NCI-H2081 (cell line): Measurements from ENCODE around the gene PACSIN2.
"Not testable (repeated sequence)": the region's sequence is repeated elsewhere in the genome, so short reads cannot be mapped to it uniquely, and the experiment has no call there.

ENCODE experiments used
- DNase-seq, 2 experiments: peaks; one replicate each; lab custom pipeline; 2025; lab: John Stamatoyannopoulos, UW

PACSIN2 gene

DNA sequence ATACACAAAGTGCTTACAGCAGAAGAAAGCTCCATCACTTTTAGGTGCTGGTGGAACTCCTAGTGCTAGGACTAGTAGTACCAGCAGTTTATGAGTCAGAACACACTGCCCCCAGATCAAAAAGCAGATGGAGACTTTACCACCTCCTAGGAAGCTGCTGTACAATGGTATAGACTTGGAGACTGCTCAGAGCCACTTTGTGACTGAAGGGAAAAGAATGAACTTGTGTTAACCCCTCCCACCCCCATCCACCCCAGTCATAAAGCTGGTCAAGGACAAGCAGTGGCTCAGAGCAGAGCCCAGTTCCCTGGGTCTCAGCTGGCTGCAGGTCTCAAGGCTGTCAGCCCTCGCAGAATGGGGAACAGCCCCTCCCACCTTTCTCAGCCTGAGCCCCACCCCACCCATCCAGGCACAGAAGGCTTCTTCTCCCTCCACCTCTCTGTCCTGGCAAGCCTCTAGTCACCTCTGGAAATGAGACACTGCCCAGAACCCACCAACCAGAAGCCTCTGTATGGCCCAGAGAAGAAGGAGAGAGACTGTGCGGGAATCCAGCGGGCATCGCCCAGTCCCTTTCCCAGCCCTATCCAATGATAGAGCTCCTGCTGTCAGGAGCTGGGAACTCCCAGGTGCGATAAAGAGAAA, 23.8 kb downstream of the PACSIN2 start:
- no peak for DNase-seq

GRCh38 chr22:42990131-42990838, 24.7 kb downstream of the PACSIN2 start:
- no peak for DNase-seq

GRCh38 chr22:42986115-42986514, 28.8 kb downstream of the PACSIN2 start:
- no peak for DNase-seq

GRCh38 chr22:42985531-42985905, 29.4 kb downstream of the PACSIN2 start:
- DNase-seq, result no peak

DNA sequence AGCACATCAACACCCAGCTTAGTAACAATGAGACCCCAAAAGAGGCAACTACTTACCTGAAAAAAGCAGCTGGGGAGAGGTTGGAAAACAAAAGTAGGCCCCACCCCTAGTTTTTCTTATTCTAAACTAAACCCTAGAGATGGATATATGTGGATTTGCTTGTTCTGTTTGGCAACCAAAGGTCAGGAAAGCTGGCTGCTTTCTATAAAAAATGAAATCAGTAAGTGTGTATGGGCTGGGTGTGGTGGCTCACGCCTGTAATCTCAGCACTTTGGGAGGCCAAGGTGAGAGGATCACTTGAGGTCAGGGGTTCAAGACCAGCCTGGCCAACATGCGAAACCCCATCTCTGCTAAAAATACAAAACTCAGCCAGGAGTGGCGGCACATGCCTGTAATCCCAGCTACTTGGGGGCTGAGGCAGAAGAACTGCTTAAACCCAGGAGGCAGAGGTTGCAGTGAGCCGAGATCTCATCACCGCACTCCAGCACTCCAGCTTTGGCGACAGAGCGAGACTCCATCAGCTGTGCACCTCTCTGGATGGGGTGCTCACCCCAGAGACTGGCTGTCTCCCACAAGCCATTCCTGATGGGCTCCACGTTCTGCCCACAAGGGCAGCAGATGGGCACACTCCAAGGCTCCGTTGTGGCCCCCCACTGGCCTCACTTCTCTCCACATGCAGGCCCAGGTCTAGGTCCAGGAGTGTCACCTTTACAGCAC, 30.0 kb downstream of the PACSIN2 start:
- DNase-seq, result no peak

DNA sequence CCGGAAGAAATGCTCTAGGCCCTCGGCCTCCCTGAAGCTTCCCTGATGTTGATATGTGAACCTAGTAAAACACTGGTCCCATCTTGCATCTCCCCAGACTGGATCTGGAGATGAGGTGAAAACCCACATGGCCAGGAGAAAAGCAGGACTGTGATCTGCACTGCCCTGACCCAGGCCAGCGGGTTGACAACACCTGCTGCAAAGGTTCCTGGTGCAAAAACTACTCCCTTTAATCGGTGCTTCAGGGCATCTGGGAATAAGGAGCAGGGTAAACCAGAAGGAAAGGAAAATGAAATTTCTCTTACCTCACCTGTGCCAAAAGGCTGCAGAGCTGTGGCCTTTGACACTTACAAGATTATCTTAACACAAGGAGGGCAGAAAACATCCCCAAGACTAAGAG, 30.6 kb downstream of the PACSIN2 start:
- DNase-seq, result no peak

GRCh38 chr22:42983470-42983869, 31.5 kb downstream of the PACSIN2 start:
- DNase-seq, result no peak

DNA sequence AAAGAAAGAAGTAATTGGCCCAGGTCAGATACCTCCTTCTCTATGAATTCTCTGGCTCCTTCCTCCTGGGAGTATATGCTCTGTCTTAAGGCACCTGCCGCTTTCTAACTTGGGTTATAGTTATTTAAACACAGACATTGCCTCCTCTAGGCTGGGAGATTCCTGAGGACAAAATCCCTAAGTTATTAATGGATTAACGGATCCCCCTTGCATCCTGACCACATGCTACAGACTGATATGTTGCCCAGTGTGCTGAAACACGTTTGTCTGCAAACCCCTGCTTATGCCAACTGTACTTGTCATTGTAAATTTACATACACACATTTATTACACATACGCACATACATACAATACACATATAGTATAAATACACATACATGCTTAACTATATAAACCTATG, 35.3 kb downstream of the PACSIN2 start:
- DNase-seq, result no peak

GRCh38 chr22:42978453-42979103, 36.4 kb downstream of the PACSIN2 start:
- DNase-seq, result no peak

DNA sequence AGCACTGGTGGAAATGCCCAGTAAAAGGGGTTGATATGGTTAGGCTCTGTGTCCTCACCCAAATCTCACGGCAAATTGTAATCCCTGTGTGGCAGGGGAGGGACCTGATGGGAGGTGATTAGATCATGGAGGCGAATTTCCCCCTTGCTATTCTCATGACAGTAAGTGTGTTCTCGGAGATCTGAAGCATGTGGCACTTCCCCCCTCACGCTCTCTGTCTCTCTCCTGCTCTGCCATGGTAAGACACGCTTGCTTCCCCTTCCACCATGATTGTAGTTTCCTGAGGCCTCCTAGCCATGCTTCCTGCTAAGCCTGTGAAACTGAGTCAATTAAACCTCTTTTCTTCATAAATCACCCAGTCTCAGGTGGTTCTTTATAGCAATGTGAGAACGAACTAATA, 37.4 kb downstream of the PACSIN2 start:
- DNase-seq, result no peak

DNA sequence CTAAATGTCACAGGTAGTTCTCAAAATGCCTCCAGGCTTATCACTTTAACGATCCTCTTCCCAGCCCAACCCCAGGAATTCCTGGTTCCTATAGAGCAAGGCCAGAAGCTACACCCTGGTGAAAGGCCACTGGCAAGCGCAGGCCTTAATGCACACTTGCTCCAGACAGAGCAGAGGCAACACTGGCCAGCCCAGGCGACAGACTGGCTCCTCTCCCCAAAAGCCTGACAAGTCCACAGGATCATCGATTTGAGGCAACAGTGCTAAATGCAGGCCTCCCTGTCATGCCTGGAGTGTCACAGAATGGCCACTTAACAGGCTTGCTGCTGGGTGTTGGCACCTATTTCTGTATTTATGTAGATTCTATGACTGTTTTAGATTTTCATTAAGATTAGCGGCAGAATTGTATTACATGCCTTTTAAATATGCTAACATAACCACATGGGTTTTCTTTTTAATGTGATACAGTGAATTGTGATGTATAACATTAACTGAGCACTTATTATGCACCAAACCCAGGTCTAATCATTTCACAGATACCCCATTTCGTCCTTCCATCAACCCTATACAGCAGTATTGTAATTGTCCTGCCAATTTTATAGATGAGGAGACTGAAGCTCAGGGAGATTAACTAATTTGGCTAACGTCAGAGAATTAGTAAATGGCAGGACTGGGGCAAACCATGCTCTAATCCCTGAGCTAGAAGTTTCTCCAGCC, 38.6 kb downstream of the PACSIN2 start:
- no peak for DNase-seq

- DNase-seq, result peak in 1 of 2 experiments; percentile 34
Observed at GRCh38 chr22:42974223-42974622, 40.7 kb downstream of the PACSIN2 start.

DNA sequence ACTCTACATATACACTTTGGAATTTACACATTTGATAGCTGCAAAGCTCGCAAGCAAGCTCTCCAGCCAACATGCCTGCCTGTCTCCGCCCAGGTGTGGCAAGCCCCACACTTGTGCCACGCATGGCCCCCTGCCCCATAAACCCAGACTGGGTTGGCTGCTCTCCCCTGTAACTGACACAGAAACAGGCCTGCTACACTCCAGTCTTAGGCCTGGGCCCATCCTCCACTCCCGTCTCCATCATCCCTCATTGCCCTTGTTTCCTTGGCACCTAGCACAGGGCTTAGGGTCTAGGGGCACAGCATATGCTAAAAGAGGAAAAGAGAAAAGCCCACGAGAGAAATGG, 41.4 kb downstream of the PACSIN2 start:
- no peak for DNase-seq

DNA sequence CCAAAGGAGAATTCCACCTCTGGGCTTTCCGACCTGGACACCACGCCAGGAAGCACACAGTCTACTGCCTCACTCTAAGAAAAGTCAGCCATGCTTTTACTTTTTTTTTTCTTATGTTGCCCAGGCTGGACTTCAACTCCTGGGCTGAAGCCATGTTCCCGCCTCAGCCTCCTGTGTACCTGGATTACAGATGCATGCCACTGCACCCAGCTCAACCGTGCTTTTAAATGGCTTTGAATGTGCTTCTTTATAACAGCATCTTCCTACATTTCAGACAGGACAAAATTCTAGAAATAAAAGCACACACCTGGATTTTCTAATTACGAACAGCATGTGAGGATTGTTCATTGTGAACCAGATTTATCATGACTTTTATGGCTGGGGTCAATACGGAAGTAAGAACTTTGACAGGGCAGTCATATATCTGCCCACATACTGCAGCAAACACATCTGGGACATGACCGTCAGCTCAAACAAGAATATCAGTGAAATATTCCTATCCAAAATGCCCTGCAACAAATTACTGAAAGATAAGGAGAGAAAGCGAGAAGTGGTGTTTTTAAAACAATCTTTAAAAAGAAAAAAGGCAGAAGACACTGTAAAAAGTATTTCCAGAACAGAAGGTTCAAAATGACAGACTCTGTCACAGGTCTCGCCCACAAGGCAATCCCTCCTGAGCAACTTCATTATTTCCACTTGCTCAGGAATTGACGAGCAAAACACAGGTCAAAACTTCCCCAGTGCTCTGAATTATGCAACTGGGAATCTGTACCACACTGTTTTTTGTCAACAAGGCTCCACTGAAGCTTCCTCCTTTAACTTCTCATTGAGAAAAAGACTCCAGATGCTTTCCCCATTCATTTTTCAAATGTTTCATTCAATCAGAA, 42.1 kb downstream of the PACSIN2 start:
- DNase-seq, result no peak

DNA sequence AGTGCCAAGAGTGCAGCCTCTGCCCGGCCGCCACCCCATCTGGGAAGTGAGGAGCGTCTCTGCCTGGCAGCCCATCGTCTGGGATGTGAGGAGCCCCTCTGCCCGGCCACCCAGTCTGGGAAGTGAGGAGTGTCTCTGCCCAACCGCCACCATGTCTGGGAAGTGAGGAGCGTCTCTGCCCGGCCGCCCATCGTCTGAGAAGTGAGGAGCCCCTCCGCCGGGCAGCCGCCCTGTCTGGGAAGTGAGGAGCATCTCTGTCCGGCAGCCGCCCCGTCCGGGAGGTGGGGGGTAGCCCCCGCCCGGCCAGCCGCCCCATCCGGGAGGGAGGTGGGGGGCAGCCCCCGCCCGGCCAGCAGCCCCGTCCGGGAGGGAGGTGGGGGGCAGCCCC, 43.5 kb downstream of the PACSIN2 start:
- DNase-seq, result not testable (repeated sequence)

DNA sequence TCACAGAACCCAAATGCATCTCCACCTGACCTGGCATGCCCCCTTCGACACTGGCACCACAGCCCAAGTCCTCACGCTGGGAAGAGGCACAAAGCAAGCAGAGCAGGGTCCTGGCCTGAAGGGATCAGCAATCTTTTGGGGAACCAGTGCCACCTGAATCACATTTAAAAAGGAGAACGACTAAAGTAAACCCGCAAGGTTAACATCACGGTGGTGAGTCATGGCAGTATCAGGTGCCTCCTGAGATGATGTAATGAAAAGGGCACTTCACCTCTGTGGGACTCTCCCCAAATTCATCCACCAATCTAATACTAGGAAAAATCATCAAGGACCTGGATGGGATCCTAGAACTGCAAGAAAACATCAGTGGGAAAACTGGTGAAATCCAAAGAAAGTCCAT, 44.9 kb downstream of the PACSIN2 start:
- DNase-seq, result no peak

DNA sequence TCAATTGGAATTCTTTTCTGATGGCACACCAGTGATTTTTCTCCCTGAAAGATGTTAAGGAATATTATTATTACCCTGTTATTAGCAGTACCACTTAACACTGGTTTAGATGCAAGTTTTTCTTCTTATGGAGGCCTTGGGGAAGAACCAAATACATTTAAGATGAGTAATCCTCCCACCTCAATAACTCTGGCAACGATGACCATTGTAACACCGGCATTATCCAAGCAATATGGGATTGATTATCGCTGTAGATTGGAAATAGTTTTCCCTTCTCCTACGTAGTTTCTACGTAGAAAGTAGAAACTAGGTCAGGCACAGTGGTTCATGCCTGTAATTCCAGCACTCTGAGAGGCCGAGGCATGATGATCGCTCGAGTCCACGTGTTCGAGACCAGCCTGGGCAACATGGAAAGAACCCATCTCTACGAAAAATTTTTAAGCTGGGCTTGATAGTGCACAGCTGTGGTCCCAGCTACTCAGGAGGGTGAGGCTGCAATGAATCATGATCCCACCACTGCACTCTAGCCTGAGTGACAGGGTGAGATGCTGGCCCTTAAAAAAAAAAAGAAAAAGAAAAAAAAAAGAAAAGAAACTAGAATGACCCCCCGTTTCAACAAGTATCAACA, 45.5 kb downstream of the PACSIN2 start:
- DNase-seq, result no peak

DNA sequence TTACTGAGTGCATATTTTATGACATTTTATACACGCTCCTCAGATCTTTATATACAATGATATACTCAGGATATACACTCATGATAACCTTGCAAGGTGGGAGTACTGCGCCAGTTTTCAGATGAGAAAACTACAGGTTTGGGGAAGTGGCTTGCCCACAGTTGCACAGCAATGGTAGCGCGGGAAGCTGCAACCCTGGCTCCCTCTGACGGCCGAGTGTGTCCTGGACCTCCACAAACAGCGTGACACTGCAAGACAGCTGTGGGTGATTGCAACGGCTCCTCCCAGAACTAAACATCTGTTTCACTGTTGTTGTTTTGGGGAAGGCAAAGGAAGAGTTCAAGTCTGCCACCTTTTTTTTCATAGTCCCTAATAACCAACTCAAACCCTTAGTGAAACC, 47.0 kb downstream of the PACSIN2 start:
- DNase-seq, result no peak

DNA sequence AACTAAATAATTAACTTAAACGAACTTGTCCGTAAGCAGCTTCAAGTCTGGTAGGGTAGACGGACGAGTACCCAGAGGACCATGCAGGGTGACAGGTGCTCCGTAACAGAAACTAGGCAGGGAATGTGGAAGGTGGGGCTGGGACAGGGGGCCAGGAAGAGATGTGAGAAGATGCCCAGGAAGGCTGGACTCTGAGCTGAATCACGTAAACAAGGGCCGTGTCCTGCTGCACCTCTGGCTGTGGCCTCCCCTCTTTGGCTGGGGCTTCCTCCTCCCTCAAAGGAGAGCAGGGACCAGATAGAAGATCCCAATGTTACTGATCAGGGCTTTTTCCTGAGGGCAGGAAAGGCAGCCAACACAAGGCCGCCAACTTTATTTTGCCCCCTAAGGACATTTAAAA, 47.9 kb downstream of the PACSIN2 start:
- no peak for DNase-seq

DNA sequence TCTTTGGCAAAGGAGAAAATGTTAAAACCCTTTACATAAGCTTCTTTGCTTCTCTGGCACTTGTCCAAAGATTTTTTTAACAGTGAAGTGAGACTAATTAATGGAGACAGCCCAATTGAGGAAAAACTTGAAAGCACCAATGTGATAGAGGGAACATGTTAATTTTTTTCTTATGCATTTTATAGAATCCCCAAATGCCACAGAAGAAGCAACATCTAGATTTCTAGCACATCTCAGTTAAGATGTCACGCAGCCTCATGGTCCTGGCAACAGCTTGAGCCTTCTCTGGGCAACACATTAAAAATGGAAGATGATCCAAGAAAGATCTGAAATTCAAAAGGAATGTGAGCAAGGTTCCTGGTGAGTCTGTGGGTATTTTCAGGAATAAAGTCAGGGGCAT, 48.5 kb downstream of the PACSIN2 start:
- DNase-seq, result no peak
